Fibroblast of lung (primary cell): ENCODE data around the gene CDKN2AIP.
"Not testable (repeated sequence)": the region's sequence is repeated elsewhere in the genome, so short reads cannot be mapped to it uniquely, and the experiment has no call there.

Experiments used
- EZH2 ChIP-seq: IDR thresholded peaks from 2 replicates; pipeline ENCODE4 v1.5.1; 2012; ENCODE audit warnings: low read length, control low read depth, mild to moderate bottlenecking; ENCODE audit errors: missing control alignments
- TF ChIP-seq, protein P1 (sequence below), 2 donors: IDR thresholded peaks in 1 of 2; conservative IDR thresholded peaks in 1 of 2; 1 replicate in 1 of 2; 2 replicates in 1 of 2; pipeline ENCODE4 v1.5.1; 2011 to 2012; ENCODE audit warnings: low read length in 2 of 2, control low read depth in 1 of 2, inconsistent platforms in 1 of 2, low read depth in 1 of 2, mild to moderate bottlenecking in 1 of 2

DNA sequence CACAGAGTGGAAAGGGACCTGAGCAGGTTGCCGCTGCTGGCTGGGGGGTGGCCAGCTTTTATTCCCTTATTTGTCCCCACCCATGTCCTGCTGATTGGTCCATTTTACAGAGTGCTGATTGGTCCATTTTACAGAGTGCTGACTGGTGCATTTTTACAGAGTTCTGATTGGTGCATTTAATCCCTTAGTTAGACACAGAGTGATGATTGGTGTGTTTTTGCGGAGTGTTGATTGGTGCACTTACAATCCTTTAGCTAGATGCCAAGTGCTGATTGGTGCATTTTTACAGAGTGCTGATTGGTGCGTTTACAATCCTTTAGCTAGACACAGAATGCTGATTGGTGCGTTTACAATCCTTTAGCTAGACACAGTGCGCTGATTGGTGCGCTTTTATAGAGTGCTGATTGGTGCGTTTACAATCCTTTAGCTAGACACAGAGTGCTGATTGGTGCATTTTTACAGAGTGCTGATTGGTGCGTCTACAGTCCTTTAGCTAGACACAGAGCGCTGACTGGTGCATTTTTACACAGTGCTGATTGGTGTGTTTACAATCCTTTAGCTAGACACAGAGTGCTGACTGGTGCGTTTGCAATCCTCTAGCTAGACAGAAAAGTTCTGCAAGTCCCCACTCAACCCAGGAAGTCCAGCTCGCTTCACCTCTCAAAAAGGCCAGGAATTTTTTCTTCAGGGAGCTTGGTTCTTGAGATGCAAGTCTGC, 19.6 kb downstream of the CDKN2AIP start:
- TF ChIP-seq, protein P1, sequence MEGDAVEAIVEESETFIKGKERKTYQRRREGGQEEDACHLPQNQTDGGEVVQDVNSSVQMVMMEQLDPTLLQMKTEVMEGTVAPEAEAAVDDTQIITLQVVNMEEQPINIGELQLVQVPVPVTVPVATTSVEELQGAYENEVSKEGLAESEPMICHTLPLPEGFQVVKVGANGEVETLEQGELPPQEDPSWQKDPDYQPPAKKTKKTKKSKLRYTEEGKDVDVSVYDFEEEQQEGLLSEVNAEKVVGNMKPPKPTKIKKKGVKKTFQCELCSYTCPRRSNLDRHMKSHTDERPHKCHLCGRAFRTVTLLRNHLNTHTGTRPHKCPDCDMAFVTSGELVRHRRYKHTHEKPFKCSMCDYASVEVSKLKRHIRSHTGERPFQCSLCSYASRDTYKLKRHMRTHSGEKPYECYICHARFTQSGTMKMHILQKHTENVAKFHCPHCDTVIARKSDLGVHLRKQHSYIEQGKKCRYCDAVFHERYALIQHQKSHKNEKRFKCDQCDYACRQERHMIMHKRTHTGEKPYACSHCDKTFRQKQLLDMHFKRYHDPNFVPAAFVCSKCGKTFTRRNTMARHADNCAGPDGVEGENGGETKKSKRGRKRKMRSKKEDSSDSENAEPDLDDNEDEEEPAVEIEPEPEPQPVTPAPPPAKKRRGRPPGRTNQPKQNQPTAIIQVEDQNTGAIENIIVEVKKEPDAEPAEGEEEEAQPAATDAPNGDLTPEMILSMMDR (conservative IDR thresholded peaks at IDR 0.05 in 1 of 2, IDR thresholded peaks at IDR 0.05 in 1 of 2; ENCODE audit: low read depth in 1 of 2, low read length in 2 of 2), result not testable (repeated sequence)
- not testable (repeated sequence) for TF ChIP-seq EZH2
